A549 (cell line): ENCODE data around the gene F8. TPM values are rescaled to one million over a fixed set of nuclear protein-coding genes. Genes with fewer than 3 reads are reported as not detected.

Experiments used
- ATAC-seq, 2 experiments: fragments of 200-7000 bp in 1 of 2; fragments of >200 bp in 1 of 2; cut with Nextera tagmentation in 1 of 2; cut with Tn5 transposase in 1 of 2; 3 replicates each; pipeline versions ENCODE4 v1.8.0 to v1.9.1; 2018 to 2020; ENCODE audit warnings: mild to moderate bottlenecking in 1 of 2, moderate library complexity in 1 of 2
- CTCF ChIA-PET: fragments of 300-600 bp; sonication (Branson Sonifier 250); formaldehyde crosslinking; extraction: SDS; loops from one replicate; lab custom pipeline; 2021; ENCODE audit warnings: antibody characterized with exemption, inconsistent platforms; lab: Yijun Ruan, JAX
- POLR2A ChIA-PET: fragments of 350-600 bp; formaldehyde crosslinking; extraction: SDS; loops from one replicate; lab custom pipeline; 2021; ENCODE audit warnings: antibody characterized with exemption, inconsistent platforms; lab: Yijun Ruan, JAX
- DNase-seq, 2 experiments: peaks; one replicate each; pipeline versions ENCODE4 v3.0.0 to v3.0.0-alpha.2; 2011 to 2016; ENCODE audit warnings: low read depth in 1 of 2, low spot score in 1 of 2
- FAIRE-seq: peaks from 2 replicates; lab custom pipeline; 2011; peaks lifted over from hg19 to GRCh38; lab: Jason Lieb, UNC
- H3K27ac ChIP-seq, 2 experiments: fragments of >200 bp; sonication (Bioruptor Twin); formaldehyde crosslinking; 3 replicates each; pipeline ENCODE4 v1.5.1; 2016 to 2017
- H3K4me1 ChIP-seq: fragments of >200 bp; sonication (Bioruptor Twin); formaldehyde crosslinking; 3 replicates; pipeline ENCODE4 v1.6.1; 2016
- H3K4me2 ChIP-seq: fragments of >200 bp; sonication (Bioruptor Twin); formaldehyde crosslinking; 3 replicates; pipeline ENCODE4 v1.6.1; 2016
- H3K4me3 ChIP-seq: fragments of >200 bp; sonication (Bioruptor Twin); formaldehyde crosslinking; 3 replicates; pipeline ENCODE4 v1.5.1; 2016
- H3K9me3 ChIP-seq: fragments of >200 bp; sonication (Bioruptor Twin); formaldehyde crosslinking; 3 replicates; pipeline ENCODE4 v1.6.1; 2016
- BHLHE40 ChIP-seq: IDR thresholded peaks from 2 replicates; pipeline ENCODE4 v1.6.1; 2012; ENCODE audit warnings: low read depth, low read length, inconsistent platforms
- CHD4 ChIP-seq: fragments of 200-600 bp; sonication (generic); IDR thresholded peaks from 2 replicates; pipeline ENCODE4 v1.6.1; 2016; ENCODE audit warnings: antibody characterized with exemption, mild to moderate bottlenecking, borderline replicate concordance
- ESRRA ChIP-seq: fragments of 150-350 bp; IDR thresholded peaks from 2 replicates; pipeline ENCODE4 v1.6.1; 2014; ENCODE audit warnings: mild to moderate bottlenecking, low read length, borderline replicate concordance
- FOSL2 ChIP-seq, 2 experiments: fragments of 450-650 bp in 1 of 2; fragments of >200 bp in 1 of 2; sonication (Bioruptor Twin) in 1 of 2; formaldehyde crosslinking; IDR thresholded peaks; 2 replicates each; pipeline versions ENCODE4 v1.5.0 to v1.6.1; 2016 to 2020; ENCODE audit warnings: mild to moderate bottlenecking in 1 of 2, moderate library complexity in 1 of 2
- HOXA7 ChIP-seq: fragments of 250-450 bp; sonication (Bioruptor Pico); IDR thresholded peaks from 2 replicates; pipeline ENCODE4 v1.5.0; 2020; ENCODE audit warnings: mild to moderate bottlenecking, moderate library complexity
- JUN ChIP-seq, 2 experiments: fragments of >200 bp; sonication (Bioruptor Twin); formaldehyde crosslinking; IDR thresholded peaks; 2 replicates in 1 of 2; 3 replicates in 1 of 2; pipeline ENCODE4 v1.6.1; 2016 to 2017
- JUNB ChIP-seq: fragments of >200 bp; sonication (Bioruptor Twin); formaldehyde crosslinking; IDR thresholded peaks from 2 replicates; pipeline ENCODE4 v1.6.1; 2016
- PHF8 ChIP-seq: fragments of 200-600 bp; sonication (generic); IDR thresholded peaks from 2 replicates; pipeline ENCODE4 v1.6.1; 2016; ENCODE audit warnings: low read depth, mild to moderate bottlenecking, antibody characterized with exemption, moderate library complexity, borderline replicate concordance
- RAD21 ChIP-seq, 2 experiments: fragments of >200 bp in 1 of 2; sonication (Bioruptor Twin) in 1 of 2; formaldehyde crosslinking in 1 of 2; IDR thresholded peaks in 1 of 2; conservative IDR thresholded peaks in 1 of 2; 2 replicates in 1 of 2; 3 replicates in 1 of 2; pipeline ENCODE4 v1.6.1; 2012 to 2018; ENCODE audit warnings: inconsistent platforms in 1 of 2
- RFX5 ChIP-seq: fragments of 450-650 bp; IDR thresholded peaks from 2 replicates; pipeline ENCODE4 v1.7.1; 2014; ENCODE audit warnings: antibody characterized with exemption, mild to moderate bottlenecking, moderate library complexity
- SMC3 ChIP-seq: fragments of >200 bp; sonication (Bioruptor Twin); formaldehyde crosslinking; IDR thresholded peaks from 3 replicates; pipeline ENCODE4 v1.6.1; 2018; ENCODE audit warnings: inconsistent platforms
- TP53 ChIP-seq: fragments of 250-450 bp; sonication (Bioruptor Pico); IDR thresholded peaks from 2 replicates; pipeline ENCODE4 v1.5.0; 2021; ENCODE audit warnings: mild to moderate bottlenecking, moderate library complexity
- ZC3H11A ChIP-seq: fragments of 450-650 bp; IDR thresholded peaks from 2 replicates; pipeline ENCODE4 v1.6.1; 2014; ENCODE audit warnings: antibody characterized with exemption, mild to moderate bottlenecking
- WGBS: methylation state at CpG from one replicate; pipeline ENCODE4 v1.1.6; 2017; ENCODE audit errors: missing lambda C conversion rate; 5-methylcytosine and 5-hydroxymethylcytosine counted together
- polyA plus RNA-seq, 4 experiments: library from polyadenylated mRNA; depleted of rRNA in 3 of 4; stranded (reverse); fragments of >200 nt; fragmentation: RNase III in 1 of 4; extraction: RNeasy Plus Mini Kit Qiagen cat#74134 plus additional on column Dnase treatment in 1 of 4; gene quantifications; 2 replicates in 3 of 4; 3 replicates in 1 of 4; pipeline ENCODE4 v1.2.3, GENCODE V29; 2011 to 2017
- TF ChIP-seq, protein P1 (sequence below): fragments of 250-450 bp; sonication (Bioruptor Pico); IDR thresholded peaks from 2 replicates; pipeline ENCODE4 v1.5.0; 2020; ENCODE audit warnings: low read depth, mild to moderate bottlenecking, moderate library complexity
- TF ChIP-seq, protein P2 (sequence below): IDR thresholded peaks from 2 replicates; pipeline ENCODE4 v1.6.1; 2012; ENCODE audit warnings: low read depth, borderline replicate concordance
- TF ChIP-seq, protein P3 (sequence below): fragments of >200 bp; sonication (Bioruptor Twin); formaldehyde crosslinking; IDR thresholded peaks from 3 replicates; pipeline ENCODE4 v1.6.1; 2016
- TF ChIP-seq, protein P4 (sequence below): IDR thresholded peaks from 2 replicates; pipeline ENCODE4 v1.6.1; 2012
- TF ChIP-seq, protein P5 (sequence below): fragments of 200-600 bp; sonication (generic); IDR thresholded peaks from 2 replicates; pipeline ENCODE4 v1.6.1; 2016; ENCODE audit warnings: antibody characterized with exemption, mild to moderate bottlenecking, moderate library complexity

The F8 gene
- polyA plus RNA-seq, 2 of the 4 experiments (the other 2 are of a cell fraction): 4.3 to 6.9 TPM

DNA sequence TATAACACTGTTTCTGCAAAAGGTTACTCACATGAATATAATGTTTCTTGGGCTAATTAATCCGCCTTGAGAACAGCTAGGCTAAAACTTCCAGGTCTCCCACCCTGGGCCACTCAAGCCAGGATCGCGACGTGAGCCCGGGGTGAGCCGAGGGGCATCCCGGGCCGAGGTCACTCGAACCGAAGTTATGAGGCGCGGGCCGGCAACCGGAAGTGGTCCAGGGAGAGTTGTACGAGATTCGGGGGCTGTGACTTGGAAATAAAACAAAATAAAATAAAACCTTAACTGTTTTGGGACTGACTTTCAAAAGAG is 48.1 kb upstream of the F8 start:
- peaks cover 47% of the 10 kb centered on the region for H3K4me1 ChIP-seq
- POLR2A ChIA-PET: interaction anchor here (0.9 kb wide), 1 partner anchor 44 kb away, joined by 4 read pairs; the partner anchor contains the start of gene FUNDC2
- H3K4me2 ChIP-seq: peak overlapping the region; percentile 86
- ATAC-seq: peak; percentile 51 to 54
- peak overlapping the region; percentile 93 to 98 for H3K27ac ChIP-seq
- no peak for FAIRE-seq
- no peak for TF ChIP-seq RAD21 (conservative IDR thresholded peaks at IDR 0.05 in 1 of 2, IDR thresholded peaks at IDR 0.05 in 1 of 2)
- TF ChIP-seq PHF8: peak; percentile 88
- TF ChIP-seq, all 56 proteins: peak for 1
- Histone ChIP-seq H3K9me3 (no peaks in the 10 kb centered on the region), H3K4me3 (peak overlapping the region; percentile 84)
- CTCF ChIA-PET: interaction anchor here (1.1 kb wide), 1 partner anchor 14 kb away, joined by 5 read pairs; no protein-coding TSS in a partner anchor
- DNase-seq: peak in 1 of 2 experiments; percentile 20
- WGBS: 2% methylated on average over 16 of the region's 16 CpGs

DNA sequence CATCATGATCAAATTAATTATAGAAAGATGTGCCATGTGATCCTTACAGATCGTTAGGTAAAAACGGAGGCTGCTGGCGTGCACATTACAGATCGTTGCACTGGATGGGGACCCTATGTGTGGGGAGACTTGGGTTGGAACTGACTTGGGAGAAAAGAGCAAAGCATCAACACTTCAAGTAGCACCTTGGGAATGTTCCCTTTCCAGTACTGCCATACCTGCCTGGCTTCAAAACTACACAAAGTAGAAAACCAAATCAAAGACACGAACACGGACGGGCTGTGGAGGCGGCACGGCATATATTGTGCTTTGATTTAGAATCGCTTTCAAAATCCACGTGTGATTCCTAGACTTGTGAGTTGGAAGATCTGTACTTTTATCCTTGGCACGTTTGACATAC is 47.5 kb upstream of the F8 start:
- FAIRE-seq (no peak), DNase-seq (no peak), ATAC-seq (no peak)
- CTCF ChIA-PET: interaction anchor here (1.1 to 3.0 kb wide), 2 partner anchors 13 kb away, joined by 5 to 11 read pairs; no protein-coding TSS in a partner anchor
- Histone ChIP-seq H3K4me1 (peaks cover 53% of the 10 kb centered on the region), H3K4me2 (peak overlapping the region; percentile 86), H3K27ac (peak overlapping the region; percentile 93 to 98), H3K9me3 (no peaks in the 10 kb centered on the region), H3K4me3 (peak overlapping the region; percentile 84)
- POLR2A ChIA-PET: interaction anchor here (0.9 kb wide), 1 partner anchor 43 kb away, joined by 4 read pairs; the partner anchor contains the start of gene FUNDC2
- WGBS: 25% methylated on average over 12 of the region's 12 CpGs
- TF ChIP-seq HOXA7 (CRISPR knock-in tag) (no peak), BHLHE40 (no peak)
- TF ChIP-seq, protein P1, sequence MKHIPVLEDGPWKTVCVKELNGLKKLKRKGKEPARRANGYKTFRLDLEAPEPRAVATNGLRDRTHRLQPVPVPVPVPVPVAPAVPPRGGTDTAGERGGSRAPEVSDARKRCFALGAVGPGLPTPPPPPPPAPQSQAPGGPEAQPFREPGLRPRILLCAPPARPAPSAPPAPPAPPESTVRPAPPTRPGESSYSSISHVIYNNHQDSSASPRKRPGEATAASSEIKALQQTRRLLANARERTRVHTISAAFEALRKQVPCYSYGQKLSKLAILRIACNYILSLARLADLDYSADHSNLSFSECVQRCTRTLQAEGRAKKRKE (CRISPR knock-in tag): no peak
- TF ChIP-seq, protein P2, sequence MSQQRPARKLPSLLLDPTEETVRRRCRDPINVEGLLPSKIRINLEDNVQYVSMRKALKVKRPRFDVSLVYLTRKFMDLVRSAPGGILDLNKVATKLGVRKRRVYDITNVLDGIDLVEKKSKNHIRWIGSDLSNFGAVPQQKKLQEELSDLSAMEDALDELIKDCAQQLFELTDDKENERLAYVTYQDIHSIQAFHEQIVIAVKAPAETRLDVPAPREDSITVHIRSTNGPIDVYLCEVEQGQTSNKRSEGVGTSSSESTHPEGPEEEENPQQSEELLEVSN: no peak
- TF ChIP-seq, protein P3, sequence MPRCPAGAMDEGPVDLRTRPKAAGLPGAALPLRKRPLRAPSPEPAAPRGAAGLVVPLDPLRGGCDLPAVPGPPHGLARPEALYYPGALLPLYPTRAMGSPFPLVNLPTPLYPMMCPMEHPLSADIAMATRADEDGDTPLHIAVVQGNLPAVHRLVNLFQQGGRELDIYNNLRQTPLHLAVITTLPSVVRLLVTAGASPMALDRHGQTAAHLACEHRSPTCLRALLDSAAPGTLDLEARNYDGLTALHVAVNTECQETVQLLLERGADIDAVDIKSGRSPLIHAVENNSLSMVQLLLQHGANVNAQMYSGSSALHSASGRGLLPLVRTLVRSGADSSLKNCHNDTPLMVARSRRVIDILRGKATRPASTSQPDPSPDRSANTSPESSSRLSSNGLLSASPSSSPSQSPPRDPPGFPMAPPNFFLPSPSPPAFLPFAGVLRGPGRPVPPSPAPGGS: no peak
- TF ChIP-seq, protein P4, sequence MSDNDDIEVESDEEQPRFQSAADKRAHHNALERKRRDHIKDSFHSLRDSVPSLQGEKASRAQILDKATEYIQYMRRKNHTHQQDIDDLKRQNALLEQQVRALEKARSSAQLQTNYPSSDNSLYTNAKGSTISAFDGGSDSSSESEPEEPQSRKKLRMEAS: no peak

DNA sequence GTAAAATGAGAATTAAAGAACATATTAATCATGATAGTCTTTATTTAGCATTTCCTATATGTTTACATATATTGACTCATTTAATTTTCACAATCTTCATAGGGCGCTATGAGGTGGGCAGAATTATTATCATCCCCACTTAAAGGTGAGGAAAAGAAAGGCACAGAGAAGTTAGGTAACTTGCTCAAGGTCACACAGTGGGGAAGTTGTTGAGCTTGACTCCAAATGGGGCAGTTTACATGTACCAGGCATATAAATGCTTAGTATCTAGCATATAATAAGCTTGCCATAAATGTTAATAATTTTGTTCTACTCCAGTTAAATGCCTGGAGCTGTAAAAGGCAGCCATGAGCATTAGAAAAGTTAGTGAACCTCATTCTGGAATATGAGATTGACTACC is 46.9 kb upstream of the F8 start:
- TF ChIP-seq JUNB (no peak), ESRRA (no peak), TP53 (no peak), RFX5 (no peak), JUN (IDR thresholded peaks at IDR 0.05) (no peak)
- peak overlapping the region; percentile 84 for H3K4me3 ChIP-seq
- ChIA-PET CTCF (interaction anchor here (1.8 to 3.0 kb wide), 2 partner anchors 12 to 82 kb away, joined by 5 to 11 read pairs; no protein-coding TSS in a partner anchor), POLR2A (no interaction called here)
- WGBS: 76% methylated on average over 1 of the region's 1 CpG
- FAIRE-seq (no peak), ATAC-seq (no peak), DNase-seq (no peak)
- peaks cover 59% of the 10 kb centered on the region for H3K4me1 ChIP-seq
- H3K27ac ChIP-seq: peak overlapping the region; percentile 93 to 98; a peak in 5 of 6 replicates
- H3K4me2 ChIP-seq: peak overlapping the region; percentile 86
- H3K9me3 ChIP-seq: no peaks in the 10 kb centered on the region

DNA sequence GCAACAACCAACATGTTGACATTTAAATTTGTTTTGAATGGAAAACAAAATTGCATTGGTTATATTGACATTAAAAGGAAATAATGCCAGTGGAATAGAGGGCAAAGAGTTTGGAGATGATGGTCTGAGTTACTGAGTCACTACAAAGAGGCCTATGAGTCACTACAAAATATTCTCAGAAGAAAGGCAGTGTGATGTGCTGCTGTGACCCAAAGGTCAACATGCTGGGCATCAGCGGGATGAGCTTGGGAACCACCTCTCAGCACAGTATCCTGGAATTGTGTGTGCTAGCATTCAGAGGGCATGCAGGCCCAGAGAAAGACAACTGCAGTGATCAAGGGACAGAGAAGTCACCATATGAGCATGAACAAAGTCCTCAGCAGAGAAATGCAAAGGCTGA is 45.6 kb upstream of the F8 start:
- H3K9me3 ChIP-seq: no peaks in the 10 kb centered on the region
- FAIRE-seq (peak; percentile 7), ATAC-seq (peak; percentile 40 to 49; a peak in 5 of 6 replicates), DNase-seq (peak; percentile 41 to 60)
- 0% methylated on average over 1 of the region's 1 CpG for WGBS
- TF ChIP-seq JUNB (peak; percentile 44; the same call in 1 of the 2 replicates), SMC3 (no peak), RAD21 (conservative IDR thresholded peaks at IDR 0.05 in 1 of 2, IDR thresholded peaks at IDR 0.05 in 1 of 2) (no peak), ZC3H11A (no peak), PHF8 (no peak), FOSL2 (IDR thresholded peaks at IDR 0.05) (peak; percentile 46; the same call in 1 of the 2 replicates), FOSL2 (CRISPR knock-in tag; IDR thresholded peaks at IDR 0.05) (peak; percentile 81), CHD4 (no peak)
- TF ChIP-seq, protein P5, sequence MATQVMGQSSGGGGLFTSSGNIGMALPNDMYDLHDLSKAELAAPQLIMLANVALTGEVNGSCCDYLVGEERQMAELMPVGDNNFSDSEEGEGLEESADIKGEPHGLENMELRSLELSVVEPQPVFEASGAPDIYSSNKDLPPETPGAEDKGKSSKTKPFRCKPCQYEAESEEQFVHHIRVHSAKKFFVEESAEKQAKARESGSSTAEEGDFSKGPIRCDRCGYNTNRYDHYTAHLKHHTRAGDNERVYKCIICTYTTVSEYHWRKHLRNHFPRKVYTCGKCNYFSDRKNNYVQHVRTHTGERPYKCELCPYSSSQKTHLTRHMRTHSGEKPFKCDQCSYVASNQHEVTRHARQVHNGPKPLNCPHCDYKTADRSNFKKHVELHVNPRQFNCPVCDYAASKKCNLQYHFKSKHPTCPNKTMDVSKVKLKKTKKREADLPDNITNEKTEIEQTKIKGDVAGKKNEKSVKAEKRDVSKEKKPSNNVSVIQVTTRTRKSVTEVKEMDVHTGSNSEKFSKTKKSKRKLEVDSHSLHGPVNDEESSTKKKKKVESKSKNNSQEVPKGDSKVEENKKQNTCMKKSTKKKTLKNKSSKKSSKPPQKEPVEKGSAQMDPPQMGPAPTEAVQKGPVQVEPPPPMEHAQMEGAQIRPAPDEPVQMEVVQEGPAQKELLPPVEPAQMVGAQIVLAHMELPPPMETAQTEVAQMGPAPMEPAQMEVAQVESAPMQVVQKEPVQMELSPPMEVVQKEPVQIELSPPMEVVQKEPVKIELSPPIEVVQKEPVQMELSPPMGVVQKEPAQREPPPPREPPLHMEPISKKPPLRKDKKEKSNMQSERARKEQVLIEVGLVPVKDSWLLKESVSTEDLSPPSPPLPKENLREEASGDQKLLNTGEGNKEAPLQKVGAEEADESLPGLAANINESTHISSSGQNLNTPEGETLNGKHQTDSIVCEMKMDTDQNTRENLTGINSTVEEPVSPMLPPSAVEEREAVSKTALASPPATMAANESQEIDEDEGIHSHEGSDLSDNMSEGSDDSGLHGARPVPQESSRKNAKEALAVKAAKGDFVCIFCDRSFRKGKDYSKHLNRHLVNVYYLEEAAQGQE: no peak
- TF ChIP-seq, protein P4: peak; percentile 36; the same call in 1 of the 2 replicates
- TF ChIP-seq, protein P3: no peak
- no peak overlapping the region for H3K4me3 ChIP-seq
- CTCF ChIA-PET: interaction anchor here (1.8 to 3.0 kb wide), 2 partner anchors 11 to 80 kb away, joined by 5 to 11 read pairs; no protein-coding TSS in a partner anchor
- POLR2A ChIA-PET: no interaction called here
- peaks cover 63% of the 10 kb centered on the region for H3K4me1 ChIP-seq
- H3K4me2 ChIP-seq: peak overlapping the region; percentile 86
- peak overlapping the region; percentile 93 to 98; a peak in 5 of 6 replicates for H3K27ac ChIP-seq
